HG03442 (cell line): ENCODE data around the gene NUTM2D.
"Not testable (repeated sequence)": the region's sequence is repeated elsewhere in the genome, so short reads cannot be mapped to it uniquely, and the experiment has no call there.

Experiments used
- ATAC-seq: cut with Tn5 transposase; IDR thresholded peaks from one replicate; pipeline ENCODE4 v1.9.1; 2021; ENCODE audit warnings: mild to moderate bottlenecking, moderate library complexity; ENCODE audit not compliant: unreplicated experiment

Gene NUTM2D, protein sequence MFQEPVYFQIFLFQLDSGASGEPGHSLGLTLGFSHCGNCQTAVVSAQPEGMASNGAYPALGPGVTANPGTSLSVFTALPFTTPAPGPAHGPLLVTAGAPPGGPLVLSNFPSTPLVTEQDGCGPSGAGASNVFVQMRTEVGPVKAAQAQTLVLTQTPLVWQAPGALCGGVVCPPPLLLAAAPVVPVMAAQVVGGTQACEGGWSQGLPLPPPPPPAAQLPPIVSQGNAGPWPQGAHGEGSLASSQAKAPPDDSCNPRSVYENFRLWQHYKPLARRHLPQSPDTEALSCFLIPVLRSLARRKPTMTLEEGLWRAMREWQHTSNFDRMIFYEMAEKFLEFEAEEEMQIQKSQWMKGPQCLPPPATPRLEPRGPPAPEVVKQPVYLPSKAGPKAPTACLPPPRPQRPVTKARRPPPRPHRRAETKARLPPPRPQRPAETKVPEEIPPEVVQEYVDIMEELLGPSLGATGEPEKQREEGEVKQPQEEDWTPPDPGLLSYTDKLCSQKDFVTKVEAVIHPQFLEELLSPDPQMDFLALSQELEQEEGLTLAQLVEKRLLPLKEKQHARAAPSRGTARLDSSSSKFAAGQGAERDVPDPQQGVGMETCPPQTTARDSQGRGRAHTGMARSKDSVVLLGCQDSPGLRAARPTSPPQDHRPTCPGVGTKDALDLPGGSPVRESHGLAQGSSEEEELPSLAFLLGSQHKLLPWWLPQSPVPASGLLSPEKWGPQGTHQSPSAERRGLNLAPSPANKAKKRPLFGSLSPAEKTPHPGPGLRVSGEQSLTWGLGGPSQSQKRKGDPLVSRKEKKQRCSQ

GRCh38 chr10:87357444-87357843 is at the start of gene NUTM2D:
NUTM2D (plus strand) TSS chr10:87357744; CDS start chr10:87358266, 522 bp downstream.
- ATAC-seq: not testable (repeated sequence)

DNA sequence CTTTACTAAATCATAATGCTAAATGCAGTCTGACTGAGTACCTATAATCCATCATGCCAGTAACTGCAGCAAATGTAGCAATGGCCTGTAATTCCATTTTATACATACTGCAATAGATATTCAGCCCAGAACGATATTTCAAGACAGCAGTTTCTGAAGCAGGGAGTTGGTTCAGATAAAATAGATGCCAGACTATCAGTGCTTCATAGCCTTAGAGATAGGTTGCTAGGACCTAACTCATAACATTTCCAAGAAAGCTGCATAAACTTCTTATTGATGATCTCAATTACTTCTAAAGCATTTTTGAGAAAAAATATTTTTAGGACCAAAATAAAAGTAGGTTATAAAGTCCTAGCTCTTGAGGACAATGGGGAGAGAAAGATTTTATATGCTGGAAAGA is 48.8 kb upstream of the NUTM2D start:
- ATAC-seq: not testable (repeated sequence)

DNA sequence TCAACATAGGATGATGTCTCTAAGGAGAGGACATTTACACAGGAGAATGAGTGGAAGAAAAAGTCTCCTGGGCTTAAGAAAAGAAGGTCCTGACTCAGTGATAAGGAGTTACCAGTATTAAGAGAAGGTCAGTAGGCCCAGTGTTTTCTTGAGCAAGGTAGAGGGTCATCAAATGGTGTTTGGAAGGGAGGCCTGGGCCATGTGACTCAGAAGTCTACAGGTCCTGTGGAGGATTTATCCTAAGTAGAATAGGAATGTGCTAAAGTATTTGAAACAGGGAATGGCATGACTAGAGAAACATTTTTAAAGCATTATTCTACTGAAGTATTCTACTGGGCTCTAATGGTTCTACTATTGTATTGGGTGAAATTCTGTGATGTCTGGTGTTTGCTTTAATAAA is 47.9 kb upstream of the NUTM2D start:
- ATAC-seq: not testable (repeated sequence)

DNA sequence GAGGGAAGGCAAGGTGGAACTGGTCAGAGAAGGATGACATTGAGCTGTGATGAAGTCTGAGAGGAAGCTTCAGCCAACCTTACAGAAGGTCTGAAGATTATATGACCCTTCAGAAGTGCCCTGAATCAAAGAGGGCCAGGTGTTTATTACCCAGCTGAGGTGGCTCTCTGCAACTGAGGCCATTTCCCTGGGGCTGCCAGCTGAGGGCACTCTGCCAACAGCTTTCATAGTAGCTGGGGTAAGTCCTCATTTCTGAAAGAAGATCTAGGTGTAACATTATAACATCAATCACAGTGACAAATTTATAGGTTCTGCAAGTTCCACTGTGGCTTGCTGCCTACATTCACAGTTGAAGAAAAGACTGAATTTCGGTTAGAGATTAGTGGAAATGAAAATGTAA is 46.0 kb upstream of the NUTM2D start:
- not testable (repeated sequence) for ATAC-seq

DNA sequence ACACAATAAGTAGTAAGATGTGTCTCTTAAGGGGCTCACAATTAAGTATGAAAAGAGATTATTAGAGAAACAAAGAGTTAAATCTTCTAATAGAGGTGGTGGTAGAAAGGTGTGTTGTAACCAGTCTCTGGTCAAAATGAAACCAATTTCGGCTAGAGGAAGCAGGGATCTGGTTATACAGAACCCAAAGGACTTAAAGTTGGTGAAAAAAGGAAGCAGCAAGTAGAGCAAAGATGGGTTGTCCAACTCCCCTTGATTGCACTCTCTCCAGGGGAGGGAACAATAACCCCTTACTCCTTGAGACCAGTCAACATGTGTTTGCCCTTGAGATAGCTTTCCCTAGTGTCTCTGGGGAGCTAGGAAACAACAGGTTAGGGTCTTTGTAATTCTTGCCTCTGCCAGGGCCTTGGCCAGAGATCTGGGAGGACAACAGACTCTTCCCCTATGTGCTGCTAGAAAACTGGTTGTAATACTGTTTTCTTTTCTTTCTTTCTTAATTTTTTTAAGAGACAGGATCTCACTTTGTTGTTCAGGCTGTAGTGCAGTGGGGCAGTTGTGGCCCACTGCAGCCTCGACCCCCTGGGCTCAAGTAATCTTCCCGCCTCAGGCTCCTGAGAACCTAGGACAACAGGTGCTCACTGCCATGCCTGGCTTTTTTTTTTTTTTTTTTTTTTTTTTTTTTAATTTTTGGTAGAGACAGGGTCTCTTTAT is 43.7 kb upstream of the NUTM2D start:
- ATAC-seq: not testable (repeated sequence)

- not testable (repeated sequence) for ATAC-seq
These were observed 43.1 kb upstream of the NUTM2D start for GRCh38 chr10:87314360-87314973.

DNA sequence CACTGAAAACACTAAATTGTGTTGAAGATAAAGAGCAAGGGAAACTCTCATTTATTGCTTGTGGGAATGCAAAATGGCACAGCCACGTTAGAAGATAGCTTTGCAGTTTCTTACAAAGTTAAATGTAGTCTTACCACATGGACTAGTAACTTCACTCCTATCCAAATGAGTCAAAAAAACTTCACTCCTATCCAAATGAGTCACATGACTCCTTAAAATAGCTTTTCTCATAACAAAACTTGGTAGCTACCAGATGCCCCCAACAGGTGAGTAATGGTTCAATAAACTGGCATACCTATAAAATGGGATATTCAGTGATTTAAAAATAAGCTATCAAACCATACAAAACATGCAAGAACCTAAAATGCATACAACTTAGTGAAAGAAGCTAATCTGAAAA is 36.0 kb upstream of the NUTM2D start:
- not testable (repeated sequence) for ATAC-seq

DNA sequence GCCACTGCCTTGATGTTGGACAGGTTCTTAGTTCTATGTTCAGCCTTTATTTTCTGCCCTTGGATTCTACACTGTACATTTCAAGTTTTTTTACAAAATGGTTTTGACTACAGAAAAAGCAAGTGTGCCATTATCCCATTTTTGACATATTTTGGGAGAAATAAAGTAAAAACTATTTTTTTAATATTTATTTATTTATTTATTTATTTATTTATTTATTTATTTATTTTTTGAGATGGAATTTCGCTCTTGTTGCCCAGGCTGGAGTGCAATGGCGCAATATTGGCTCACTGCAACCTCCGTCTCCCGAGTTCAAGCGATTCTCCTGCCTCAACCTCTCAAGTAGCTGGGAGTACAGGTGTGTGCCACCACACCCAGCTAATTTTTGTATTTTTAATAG is 33.0 kb upstream of the NUTM2D start:
- not testable (repeated sequence) for ATAC-seq

DNA sequence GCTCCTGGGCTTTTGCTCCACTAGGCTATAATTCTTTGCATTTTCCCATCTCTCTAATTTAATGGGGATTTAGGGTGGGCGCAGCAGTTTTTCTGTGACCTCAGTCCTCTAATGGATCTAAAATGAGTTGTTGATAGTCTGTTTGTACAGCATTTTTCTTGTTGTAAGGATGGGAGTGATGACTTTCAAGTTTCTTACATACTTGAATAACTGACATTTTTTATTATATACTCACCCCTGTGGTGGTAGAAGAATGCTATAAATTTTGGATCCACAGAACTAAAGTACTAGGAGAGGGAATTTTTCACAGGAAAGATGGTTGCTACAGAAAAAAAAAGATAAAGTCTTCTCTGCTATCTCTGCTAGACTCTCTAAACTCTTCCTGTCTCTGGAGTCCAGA is 29.6 kb upstream of the NUTM2D start:
- ATAC-seq: not testable (repeated sequence)

DNA sequence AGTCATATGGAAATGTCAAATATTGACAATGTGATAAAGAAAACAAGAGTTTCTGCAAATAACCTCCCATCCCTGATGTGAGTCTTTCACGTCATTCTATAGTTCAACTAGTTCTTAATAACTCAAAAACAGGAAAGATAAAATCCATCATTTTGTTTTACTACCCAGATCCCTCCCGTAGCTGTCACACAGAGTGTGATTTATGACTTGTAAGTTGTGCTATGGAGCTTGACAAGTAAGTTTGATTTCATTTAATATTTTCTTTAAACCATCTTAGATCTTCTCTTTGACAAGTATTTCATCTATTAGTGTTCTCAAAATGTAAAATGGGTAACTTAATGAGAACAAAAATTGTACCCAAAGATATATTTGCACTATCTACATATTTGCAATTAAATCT is 28.4 kb upstream of the NUTM2D start:
- ATAC-seq: not testable (repeated sequence)

DNA sequence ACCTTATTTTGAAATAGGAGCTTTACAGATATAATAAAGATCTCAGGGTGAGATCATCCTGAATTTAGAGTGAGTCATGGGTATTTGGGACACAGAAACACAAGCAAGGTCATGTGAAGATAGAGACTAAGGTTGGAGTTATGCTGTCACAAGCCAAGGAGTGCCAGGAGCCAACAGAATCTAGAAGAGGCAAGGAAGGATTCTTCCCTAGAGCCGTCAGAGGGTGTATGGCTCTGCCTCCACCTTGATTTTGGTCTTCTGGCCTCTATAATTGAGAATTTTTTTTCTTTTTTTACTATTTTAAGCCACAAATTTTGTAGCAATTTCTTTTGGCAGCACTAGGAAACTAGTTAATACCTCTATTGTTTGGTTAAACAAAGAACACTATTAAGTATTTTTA is 24.9 kb upstream of the NUTM2D start:
- not testable (repeated sequence) for ATAC-seq

GRCh38 chr10:87340411-87340810 is 17.1 kb upstream of the NUTM2D start:
- ATAC-seq: not testable (repeated sequence)

GRCh38 chr10:87341546-87342142 is 15.9 kb upstream of the NUTM2D start:
- ATAC-seq: peak; percentile 5

GRCh38 chr10:87342249-87342710 is 15.3 kb upstream of the NUTM2D start:
- ATAC-seq: peak; percentile 82

- peak; percentile 72 for ATAC-seq
These were observed 14.8 kb upstream of the NUTM2D start for GRCh38 chr10:87342711-87343258.

DNA sequence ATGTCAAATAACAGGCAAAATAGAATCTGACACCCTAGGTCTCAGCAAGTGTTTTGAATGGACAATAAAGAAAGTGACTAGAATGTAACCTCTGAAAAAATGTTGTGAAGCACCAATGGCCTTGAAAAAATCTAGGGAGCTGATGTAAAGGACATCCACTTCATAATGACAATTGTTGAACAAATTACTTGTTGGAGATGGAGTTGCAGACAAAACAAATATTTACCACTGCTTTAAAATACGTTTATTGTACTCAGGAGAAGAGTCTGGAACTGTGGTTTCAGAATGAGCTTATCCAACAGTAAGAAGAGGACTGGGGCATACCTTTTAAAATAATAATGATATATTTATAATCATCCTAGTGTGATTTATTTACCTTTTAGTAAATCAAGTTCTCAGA is 11.8 kb upstream of the NUTM2D start:
- ATAC-seq: not testable (repeated sequence)

GRCh38 chr10:87350161-87350560 is 7.4 kb upstream of the NUTM2D start:
- ATAC-seq: not testable (repeated sequence)

GRCh38 chr10:87352825-87353224 is 4.7 kb upstream of the NUTM2D start:
- not testable (repeated sequence) for ATAC-seq

DNA sequence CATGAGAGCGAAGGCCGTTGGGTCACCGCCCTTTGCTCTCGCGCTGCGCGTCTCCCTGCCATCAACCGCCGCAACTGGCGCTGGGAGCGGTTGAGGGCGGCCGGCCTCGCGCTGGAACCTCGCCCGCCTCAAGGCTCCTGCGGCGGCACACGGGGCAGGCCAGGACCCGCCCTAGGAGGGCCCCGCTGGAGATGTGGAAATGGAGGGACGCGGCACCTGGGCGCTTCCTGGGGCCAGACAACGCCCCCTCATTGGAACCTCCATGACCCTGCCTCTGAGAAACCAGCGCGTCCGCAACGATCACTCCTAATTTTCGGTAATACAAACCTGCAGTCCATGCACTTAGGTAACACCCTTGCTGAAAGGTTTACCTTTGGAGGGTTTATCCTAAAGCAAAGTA is 2.4 kb upstream of the NUTM2D start:
- not testable (repeated sequence) for ATAC-seq

GRCh38 chr10:87358159-87358558 is 615 bp downstream of the NUTM2D start:
- not testable (repeated sequence) for ATAC-seq
